ENCODE data around the gene CFAP20. TPM values are rescaled to one million over a fixed set of nuclear protein-coding genes. Genes with fewer than 3 reads are reported as not detected.

CFAP20 gene
- total RNA-seq, 1 experiment from 2014 or later: 60.4 TPM

DNA sequence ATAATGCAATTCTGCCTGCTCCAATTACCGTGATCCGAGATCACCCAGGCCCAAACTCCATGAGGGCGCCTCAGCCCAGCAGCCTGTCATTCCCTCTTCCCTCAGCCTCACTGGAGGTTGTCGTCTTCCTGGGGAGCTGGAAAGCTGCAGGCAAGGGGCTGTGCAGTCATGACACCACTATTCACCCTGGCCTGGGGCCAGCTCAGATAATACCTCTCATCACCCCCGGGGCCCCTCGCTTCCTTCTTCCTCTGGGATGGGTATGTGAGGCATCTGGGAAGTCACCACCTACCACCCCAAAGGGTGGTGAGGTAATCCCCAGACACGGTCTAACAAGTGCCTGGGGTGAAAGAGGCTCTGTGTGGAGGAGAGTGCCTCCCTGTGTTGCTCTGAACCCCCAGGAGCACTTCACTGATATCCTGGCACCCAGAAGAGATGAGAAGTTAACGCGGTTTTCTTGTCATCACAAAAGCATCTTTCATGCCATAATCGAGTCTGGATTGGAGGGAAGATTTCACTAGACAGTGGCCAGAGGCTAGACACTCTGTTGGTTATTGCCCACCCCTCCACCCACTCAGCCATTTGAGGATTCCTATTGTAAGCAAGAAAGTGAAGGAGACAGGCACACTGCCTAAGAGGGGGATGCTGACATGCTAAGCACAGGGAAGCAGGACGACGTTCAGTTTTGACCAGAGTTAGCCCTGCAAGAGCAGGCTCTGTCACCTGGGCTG lies 18.4 kb downstream of the CFAP20 start:
- no peak overlapping the region for H3K27ac ChIP-seq (ENCODE audit: insufficient read length, low read depth, low read length)
- H2BK5ac ChIP-seq (ENCODE audit: insufficient read length, low read length): no peak overlapping the region
- H3K4me2 ChIP-seq (ENCODE audit: insufficient read depth, insufficient read length, low read length): no peak overlapping the region
- H2BK20ac ChIP-seq (ENCODE audit: low read depth, low read length, poor library complexity, severe bottlenecking): no peak overlapping the region
- no peaks in the 10 kb centered on the region for H3K9me3 ChIP-seq (ENCODE audit: control insufficient read depth, low read depth, low read length)
- no peak overlapping the region for H3K14ac ChIP-seq (ENCODE audit: insufficient read depth, low read length)
- no CpG with 5 or more reads among the region's 12 CpGs for WGBS (ENCODE audit: extremely low coverage, insufficient read length, low lambda C conversion rate)
- no peak overlapping the region for H3T11ph ChIP-seq (ENCODE audit: low read length)
- Mint-ChIP-seq H3K27ac (peak overlapping the region; percentile 18 to 45 (median 26); a peak in 5 of 7 replicates), H3K4me1 (peaks cover 42 to 44% of the 10 kb centered on the region in 2 experiments), H3K4me3 (no peak overlapping the region), H3K36me3 (ENCODE audit: insufficient read depth in 1 of 3, low read depth in 3 of 3) (peaks cover 26 to 35% (median 32%) of the 10 kb centered on the region in 3 experiments), H3K9me3 (peaks cover 0 to 5% of the 10 kb centered on the region in 2 experiments; a peak in 1 of 5 replicates), H3K27me3 (ENCODE audit: low read depth) (no peaks in the 10 kb centered on the region)
- H2BK15ac ChIP-seq (ENCODE audit: low read depth, low read length): no peak overlapping the region
- H4K8ac ChIP-seq (replicated peaks; ENCODE audit: insufficient read length, low read depth, low read length): no peak overlapping the region
- no peaks in the 10 kb centered on the region for H3K27me3 ChIP-seq (ENCODE audit: insufficient read depth, low read length)
- no peak overlapping the region for H3K9ac ChIP-seq (ENCODE audit: extremely low read depth, insufficient read length, low read length)
- TF ChIP-seq, protein P1, sequence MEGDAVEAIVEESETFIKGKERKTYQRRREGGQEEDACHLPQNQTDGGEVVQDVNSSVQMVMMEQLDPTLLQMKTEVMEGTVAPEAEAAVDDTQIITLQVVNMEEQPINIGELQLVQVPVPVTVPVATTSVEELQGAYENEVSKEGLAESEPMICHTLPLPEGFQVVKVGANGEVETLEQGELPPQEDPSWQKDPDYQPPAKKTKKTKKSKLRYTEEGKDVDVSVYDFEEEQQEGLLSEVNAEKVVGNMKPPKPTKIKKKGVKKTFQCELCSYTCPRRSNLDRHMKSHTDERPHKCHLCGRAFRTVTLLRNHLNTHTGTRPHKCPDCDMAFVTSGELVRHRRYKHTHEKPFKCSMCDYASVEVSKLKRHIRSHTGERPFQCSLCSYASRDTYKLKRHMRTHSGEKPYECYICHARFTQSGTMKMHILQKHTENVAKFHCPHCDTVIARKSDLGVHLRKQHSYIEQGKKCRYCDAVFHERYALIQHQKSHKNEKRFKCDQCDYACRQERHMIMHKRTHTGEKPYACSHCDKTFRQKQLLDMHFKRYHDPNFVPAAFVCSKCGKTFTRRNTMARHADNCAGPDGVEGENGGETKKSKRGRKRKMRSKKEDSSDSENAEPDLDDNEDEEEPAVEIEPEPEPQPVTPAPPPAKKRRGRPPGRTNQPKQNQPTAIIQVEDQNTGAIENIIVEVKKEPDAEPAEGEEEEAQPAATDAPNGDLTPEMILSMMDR (conservative IDR thresholded peaks at IDR 0.05): no peak
- no peak for DNase-seq
- H2BK120ac ChIP-seq (ENCODE audit: low read depth, low read length, poor library complexity, severe bottlenecking): no peak overlapping the region
- no peaks in the 10 kb centered on the region for H4K20me1 ChIP-seq (ENCODE audit: control insufficient read depth, insufficient read depth, insufficient read length)
- H2AK5ac ChIP-seq (ENCODE audit: insufficient read length, low read length): no peak overlapping the region
- H2BK12ac ChIP-seq (ENCODE audit: insufficient read length, low read depth, low read length): no peak overlapping the region
- no peaks in the 10 kb centered on the region for H3K23me2 ChIP-seq (ENCODE audit: insufficient read length, low read depth, low read length, poor library complexity, severe bottlenecking)
- H3K23ac ChIP-seq (ENCODE audit: insufficient read length, low read depth, low read length): no peak overlapping the region
- H3K56ac ChIP-seq (ENCODE audit: insufficient read length, low read depth, low read length): no peak overlapping the region
- no peak overlapping the region for H3K18ac ChIP-seq (ENCODE audit: insufficient read length, low read depth, low read length)
- no peak overlapping the region for H3K4ac ChIP-seq (ENCODE audit: low read depth, low read length)
- H3K79me2 ChIP-seq (ENCODE audit: insufficient read depth, low read length): no peaks in the 10 kb centered on the region
- H3K4me1 ChIP-seq (ENCODE audit: insufficient read depth, low read length): peaks cover 10% of the 10 kb centered on the region
- H4K91ac ChIP-seq (ENCODE audit: insufficient read length, low read depth, low read length): no peak overlapping the region
- no peaks in the 10 kb centered on the region for H3K79me1 ChIP-seq (ENCODE audit: insufficient read depth, low read depth, low read length, poor library complexity, severe bottlenecking)
- no peak overlapping the region for H4K5ac ChIP-seq (ENCODE audit: insufficient read length, low read depth, low read length)
- H2AFZ ChIP-seq (ENCODE audit: low read length): no peak overlapping the region

Measured in H9 (cell line).